HG02870 (cell line): ENCODE data around the gene MMAB.
"Not testable (repeated sequence)": the region's sequence is repeated elsewhere in the genome, so short reads cannot be mapped to it uniquely, and the experiment has no call there.

Experiments
- ATAC-seq: cut with Tn5 transposase; IDR thresholded peaks from one replicate; pipeline ENCODE4 v1.9.1; 2021; ENCODE audit warnings: mild to moderate bottlenecking, moderate library complexity; ENCODE audit not compliant: unreplicated experiment

Gene MMAB

GRCh38 chr12:109604132-109604585 is 30.9 kb upstream of the MMAB start:
- no peak for ATAC-seq

- not testable (repeated sequence) for ATAC-seq
Observed at GRCh38 chr12:109602132-109602531, 28.8 kb upstream of the MMAB start.

GRCh38 chr12:109601557-109601956 is 28.3 kb upstream of the MMAB start:
- no peak for ATAC-seq

DNA sequence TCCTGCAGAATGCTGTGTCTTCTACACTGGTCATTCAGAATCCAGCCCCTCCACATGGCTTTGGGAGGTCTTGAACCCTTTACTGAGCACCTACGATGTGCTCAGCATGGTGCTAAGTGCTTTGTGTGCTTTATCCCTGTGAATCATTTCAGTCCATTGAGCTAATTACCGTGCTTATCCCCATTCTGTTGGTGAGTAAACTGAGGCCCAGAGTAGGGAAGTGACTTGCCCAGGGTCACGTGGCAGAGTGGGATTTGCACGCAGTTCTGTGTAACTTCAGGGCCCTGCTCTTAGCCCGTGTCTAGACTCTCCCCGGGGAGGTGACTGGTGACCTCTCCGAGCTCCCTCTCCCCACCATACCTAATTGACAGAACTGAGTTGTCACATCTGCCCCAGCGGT is 27.7 kb upstream of the MMAB start:
- ATAC-seq, result no peak

GRCh38 chr12:109600481-109600880 is 27.2 kb upstream of the MMAB start:
- ATAC-seq, result no peak

DNA sequence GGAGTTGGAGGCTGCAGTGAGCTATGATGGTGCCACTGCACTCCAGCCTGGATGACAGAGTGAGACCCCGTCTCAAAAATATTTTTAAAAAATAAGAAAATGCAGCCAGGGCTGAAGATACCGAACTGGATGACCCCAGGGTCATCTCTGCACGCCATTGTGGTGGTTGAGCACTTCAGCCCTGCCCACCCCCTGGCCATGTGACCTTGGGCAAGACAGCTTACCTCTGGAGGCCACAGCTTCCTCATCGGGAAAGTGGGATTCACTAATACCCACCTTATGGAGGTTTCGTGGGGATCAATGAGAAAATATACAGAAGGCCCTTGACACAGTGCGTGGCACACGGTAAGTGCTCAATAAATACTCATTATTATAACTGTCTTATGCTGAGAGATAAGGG is 25.8 kb upstream of the MMAB start:
- no peak for ATAC-seq

DNA sequence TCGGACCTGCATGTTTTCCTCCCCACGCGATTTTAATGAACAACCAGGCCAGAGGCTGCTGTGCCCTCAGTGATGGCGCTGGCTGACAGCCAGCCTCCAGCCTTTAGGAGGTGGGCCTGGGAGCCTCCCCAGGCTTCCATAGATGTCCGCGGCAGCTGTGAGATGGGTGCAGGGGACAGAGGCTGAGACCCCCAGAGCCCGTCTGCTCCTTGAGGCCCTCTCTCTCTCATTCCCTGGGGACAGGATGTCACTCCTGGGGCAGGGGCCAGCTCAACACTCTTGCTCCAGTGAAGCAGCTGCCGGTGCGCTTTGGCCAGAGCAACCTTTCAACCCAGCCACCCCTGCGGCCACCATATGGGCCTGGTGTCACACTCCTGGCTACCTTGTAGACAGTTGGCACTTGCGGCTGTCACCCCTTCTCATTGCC is 25.1 kb upstream of the MMAB start:
- no peak for ATAC-seq

GRCh38 chr12:109597795-109598427 is 24.6 kb upstream of the MMAB start:
- no peak for ATAC-seq

DNA sequence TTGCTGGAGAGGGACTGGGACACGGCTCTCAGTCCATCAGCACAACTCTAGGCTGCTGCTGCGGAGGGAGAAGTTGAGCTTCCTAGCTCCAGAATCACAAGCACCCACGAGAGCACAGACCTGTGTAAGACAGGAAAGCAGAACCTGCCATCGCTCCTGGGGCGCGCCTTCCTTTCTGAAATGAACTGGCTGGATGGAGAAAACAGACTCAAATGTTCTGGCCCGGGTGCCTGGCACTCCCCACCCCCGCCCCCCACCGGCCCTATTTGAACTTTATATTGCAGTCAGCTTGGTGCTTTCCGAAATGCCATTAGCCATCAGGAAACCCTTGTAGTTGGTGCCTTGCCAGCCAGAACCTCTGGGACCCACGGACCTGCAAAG is 24.1 kb upstream of the MMAB start:
- ATAC-seq, result no peak

DNA sequence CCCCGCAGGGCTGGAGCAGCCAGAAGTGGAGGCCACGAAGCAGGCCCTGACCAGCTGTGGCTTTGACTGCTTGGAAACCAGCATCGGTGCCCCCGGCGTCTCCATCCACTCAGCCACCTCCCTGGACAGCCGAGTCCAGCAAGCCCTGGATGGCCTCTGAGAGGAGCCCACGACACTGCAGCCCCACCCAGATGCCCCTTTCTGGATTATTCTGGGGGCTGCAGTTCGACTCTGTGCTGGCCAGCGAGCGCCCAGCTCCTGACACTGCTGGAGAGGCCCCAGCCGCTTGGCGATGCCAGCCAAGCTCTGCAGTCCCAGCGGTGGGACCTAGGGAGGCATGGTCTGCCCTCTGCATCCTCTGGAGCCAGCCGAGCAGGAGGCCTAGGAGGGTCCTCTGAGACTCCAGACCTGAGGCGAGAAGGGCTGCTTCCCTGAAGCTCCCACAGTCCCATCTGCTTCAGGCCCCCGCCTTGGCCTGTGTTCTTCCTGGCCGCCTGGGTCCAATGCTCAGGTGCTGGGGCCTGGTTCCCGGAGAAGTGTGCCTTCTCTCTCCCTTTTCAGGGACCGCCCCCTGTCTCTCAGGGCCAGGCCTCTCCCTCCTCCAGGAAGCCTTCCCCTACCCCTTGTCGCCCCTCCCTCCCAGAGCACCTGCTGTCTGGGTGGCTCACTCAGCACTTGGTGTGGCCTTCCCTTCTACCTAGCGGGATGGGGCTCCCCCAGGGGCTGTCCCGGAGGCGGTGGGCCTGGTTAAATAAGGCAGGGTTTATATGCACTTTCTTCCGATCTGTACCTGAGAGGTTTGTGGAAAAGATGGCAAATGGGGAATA is 23.3 kb upstream of the MMAB start:
- ATAC-seq, result no peak

DNA sequence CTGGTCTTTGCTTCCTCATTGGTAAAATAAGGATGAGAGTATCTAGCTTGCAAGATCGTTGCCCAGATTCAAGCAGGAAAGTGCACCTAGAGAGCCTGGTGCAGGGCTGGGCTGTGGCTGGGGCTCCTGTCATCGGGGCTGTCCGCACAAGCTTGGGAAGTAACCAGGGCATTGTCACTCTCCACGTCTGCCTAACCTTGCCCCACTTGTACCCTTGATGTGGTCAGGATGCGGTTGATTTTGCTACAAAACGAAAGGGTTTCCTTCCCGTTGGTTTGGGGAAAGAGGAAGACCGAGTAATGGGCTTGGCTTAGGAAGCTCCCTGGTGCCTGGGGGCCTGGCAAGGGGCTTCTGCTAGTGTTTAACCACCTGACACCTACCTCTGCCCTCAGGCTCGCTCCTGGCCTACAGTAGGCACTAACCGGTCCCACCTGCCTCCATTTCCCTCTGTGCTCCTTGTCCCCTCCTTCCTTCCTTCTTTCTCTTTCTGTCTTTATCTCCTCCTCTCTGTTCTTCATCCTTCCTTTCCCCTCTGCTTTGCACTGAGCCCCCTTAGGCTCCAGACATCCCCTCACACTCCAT is 22.1 kb upstream of the MMAB start:
- no peak for ATAC-seq

DNA sequence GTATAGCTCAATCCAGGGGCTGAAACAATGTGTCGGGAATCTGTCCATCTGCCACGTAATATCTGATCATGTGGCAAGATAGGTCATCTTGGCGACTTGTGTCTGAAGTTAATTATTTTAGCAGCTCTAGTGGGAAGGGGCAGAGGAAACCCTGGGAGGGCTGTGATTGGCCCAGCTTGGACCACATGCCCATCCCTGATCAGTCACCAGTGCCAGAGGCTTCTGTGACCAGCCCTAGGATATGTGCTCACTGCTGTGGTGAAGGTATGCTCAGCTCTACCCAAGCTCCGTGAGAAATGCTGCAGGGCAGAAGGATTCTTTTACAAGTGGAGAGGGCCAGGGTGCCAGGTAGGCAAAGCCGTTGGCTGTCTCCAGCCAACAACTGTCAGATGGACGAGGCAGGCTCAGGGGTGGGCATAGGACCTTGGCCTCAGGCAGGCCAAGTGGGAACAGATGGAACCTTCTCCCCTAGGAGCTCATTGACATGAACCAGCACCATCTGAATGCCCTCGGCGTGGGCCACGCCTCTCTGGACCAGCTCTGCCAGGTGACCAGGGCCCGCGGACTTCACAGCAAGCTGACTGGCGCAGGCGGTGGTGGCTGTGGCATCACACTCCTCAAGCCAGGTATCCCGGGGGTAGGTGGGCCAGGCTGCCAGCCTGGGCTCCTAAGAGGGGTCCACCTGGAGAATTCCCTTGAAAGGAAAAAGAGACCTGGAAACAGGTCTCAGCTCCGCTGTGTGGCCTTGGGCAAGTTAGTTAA is 21.4 kb upstream of the MMAB start:
- ATAC-seq, result no peak

GRCh38 chr12:109592905-109593272 is 19.6 kb upstream of the MMAB start:
- ATAC-seq, result no peak

DNA sequence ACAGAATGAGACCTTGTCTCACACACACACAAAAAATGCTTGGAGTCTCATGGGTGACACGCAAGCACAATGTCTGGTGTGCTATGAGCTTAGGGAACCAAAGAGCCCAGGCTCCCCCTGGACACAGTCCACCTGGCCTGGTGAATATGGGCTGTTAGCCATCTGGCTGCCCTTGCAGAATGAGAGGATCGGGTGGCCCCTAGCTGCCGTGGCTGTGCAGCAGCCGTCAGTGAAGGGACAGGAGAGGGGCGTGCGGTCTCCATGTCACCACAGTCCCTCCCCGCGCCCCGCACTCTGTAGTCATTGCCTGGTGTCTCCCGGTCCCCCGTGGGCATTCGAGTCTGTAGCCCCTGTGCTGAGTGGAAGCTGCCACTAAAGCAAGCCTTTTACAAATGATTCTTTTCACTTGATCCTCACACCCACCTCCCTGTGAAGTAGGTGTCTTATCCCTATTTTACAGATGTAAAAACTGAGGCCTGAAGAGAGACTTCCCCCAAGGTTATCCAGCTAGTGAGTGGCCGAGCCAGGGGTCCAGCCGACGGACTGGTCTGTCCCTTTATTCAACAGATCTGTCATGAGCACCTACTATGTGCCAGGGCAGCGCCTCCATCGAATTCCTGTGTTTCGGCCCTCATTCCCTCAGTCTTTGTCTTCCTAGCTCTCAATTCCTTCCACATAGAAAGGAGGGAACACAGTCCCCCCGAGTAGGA is 19.0 kb upstream of the MMAB start:
- no peak for ATAC-seq

- no peak for ATAC-seq
Observed at GRCh38 chr12:109591041-109591440, 17.7 kb upstream of the MMAB start.

DNA sequence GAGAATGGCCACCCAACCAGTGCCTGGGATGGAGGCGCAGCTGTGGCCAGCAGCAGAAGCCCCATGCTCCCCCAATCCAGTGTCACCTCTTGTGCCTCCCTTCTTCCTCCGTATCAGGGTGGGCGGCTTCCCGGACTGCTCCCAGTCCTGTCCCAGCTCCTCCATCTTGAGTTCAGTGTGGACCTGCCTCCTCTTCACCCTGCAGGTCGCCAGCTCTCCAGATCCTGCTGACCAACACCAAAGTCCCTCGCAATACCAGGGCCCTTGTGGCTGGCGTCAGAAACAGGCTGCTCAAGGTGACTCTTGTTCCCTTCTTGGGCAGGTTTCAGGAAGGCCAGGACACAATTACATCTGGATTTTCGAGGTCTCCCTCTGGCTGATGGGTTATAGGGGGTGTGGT is 17.3 kb upstream of the MMAB start:
- ATAC-seq, result no peak

DNA sequence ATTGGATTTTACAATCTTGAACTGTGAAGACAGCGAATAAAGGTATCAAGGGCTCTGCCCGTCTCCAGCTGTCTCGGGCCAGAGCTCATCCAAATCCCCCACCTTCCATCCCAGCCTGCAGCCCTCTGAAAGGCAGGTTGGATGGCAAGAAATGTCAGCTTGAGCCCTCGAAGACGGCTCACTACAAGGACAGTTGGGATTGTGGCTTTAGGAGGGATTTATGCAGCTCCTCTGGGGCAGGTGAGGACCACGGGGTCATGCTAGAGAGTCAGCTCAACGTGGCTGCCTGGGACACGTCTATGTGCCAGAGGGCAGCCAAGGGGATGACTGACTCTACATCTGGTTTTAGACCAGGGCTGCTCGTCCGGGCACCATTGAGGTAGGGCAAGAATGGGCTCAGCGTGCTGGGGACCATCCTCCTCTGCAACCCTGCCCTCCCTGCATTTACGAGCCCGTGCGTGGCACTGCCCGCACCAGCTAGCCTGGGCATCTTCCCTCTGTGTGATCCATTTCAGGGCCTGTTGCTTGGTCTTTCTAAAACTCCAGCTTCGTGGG is 16.5 kb upstream of the MMAB start:
- ATAC-seq, result no peak

DNA sequence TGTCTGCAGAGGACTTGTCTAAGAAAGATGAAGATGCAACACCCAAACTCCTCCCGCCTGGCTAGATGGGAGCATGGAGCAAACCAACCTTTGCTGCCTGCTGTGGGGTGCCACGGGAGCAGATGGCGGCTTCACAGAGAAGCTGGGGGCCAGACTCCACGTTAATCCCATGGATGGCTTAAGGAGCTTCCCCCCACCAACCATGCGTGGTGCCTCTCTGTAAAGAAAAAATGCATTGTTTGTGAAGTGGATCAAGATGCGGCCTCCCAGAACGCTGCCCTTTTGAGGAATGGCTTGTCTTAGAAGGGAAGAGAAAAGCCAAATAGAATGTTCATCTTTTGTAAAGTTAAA is 15.9 kb upstream of the MMAB start:
- ATAC-seq, result no peak

DNA sequence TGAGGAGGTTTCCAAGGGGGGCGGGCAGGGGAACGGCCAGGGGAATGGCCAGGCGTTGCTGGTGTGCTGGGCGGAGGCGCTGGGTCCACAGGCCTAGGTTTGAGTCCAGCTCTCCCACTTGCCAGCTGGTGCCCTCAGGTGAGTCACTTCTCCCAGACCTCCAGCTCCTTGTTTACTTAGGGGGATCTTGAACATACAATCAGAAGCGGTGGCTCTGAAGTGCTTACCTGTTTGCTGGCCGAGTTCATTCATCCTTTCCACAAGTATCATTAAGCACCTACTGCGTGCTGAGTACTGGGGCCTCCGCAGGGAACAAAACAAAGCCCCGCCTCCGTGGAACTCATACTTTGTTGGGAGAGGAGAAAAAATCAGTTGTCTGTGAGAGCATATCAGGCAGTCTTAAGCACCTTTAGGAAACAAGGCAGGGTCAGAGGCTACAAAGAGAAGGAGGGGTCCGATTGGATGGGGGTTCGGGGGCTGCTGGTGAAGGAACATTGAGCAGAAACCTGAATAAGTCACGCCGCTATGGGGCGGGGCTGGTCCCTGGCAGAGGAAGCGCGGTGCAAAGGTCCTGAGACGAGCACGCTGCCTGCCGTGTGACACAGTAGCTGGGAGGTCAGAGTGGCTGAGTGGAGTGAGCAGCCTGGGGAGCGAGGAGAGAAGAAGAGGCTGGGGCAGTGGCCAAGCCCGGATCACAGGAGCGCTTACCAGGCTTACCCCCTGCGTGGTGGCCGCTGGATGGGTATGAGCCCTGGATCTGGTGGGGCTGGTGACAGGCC is 15.3 kb upstream of the MMAB start:
- no peak for ATAC-seq

GRCh38 chr12:109587921-109588320 is 14.6 kb upstream of the MMAB start:
- ATAC-seq, result no peak
